GM21619 (cell line): ENCODE measurements around the gene COG1.

Experiments used
- ATAC-seq: cut with Tn5 transposase; IDR thresholded peaks from one replicate; pipeline ENCODE4 v1.9.1; 2021; ENCODE audit not compliant: unreplicated experiment

Gene COG1

DNA sequence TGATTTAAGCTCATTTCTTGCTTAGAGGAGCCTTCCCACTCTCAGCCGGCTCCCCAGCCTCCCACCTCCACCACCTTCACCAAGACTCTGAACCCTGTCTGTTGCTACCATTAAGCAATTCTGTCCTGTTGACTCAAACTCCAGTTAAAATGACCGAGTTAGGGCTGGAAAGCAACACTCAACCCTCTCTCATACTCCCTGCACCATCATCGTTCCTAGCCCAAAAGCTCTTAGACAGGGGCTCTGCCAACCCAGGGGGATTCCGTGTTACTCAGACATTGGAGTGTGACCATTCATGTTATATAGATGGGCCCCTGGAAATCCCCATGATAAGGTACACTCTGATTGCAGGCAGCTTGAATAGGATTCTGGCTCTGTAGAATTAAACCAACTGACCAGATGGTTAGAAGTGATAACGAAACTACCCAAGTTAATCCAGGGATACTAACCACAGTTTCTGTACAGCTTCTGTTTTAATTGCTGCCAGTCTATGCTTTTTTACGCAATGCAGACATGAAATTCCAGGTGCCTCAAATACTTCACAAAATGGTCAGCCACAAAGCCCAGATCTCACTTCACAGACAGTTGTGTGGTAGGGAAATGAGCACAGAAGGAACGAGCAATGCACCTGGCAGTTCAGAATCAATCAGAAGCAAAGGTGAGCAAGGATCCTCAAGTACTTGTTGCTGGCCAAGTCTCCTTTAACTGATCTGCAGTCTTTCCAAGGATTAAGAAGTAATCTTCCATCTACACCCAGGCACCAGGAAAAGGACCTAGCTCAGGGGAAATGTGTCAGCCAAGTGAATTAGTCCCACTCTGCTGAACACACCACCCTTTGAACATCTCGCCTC is 25.9 kb upstream of the COG1 start:
- peak; percentile 36 for ATAC-seq

GRCh38 chr17:73168667-73169066 is 24.2 kb upstream of the COG1 start:
- ATAC-seq = no peak

DNA sequence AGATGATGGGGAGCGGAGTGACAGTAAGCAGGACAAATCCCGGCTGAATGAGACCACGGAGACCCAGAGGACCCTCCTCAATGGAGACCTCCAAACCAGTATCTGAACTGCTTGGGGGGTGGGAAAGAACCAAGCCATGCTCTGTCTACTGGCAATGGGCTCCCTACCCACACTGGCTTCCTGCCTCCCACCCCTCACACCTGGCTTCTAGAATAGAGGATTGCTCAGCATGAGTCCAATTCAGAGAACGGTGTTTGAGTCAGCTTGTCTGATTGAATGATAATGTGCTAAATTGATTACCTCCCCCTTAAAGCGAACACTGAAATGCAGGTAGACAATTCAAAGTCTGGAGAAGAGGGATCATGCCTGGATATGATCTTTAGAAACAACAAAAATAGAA is 22.5 kb upstream of the COG1 start:
- ATAC-seq = no peak

GRCh38 chr17:73172252-73172651 is 20.6 kb upstream of the COG1 start:
- no peak for ATAC-seq

GRCh38 chr17:73174126-73174525 is 18.7 kb upstream of the COG1 start:
- no peak for ATAC-seq

DNA sequence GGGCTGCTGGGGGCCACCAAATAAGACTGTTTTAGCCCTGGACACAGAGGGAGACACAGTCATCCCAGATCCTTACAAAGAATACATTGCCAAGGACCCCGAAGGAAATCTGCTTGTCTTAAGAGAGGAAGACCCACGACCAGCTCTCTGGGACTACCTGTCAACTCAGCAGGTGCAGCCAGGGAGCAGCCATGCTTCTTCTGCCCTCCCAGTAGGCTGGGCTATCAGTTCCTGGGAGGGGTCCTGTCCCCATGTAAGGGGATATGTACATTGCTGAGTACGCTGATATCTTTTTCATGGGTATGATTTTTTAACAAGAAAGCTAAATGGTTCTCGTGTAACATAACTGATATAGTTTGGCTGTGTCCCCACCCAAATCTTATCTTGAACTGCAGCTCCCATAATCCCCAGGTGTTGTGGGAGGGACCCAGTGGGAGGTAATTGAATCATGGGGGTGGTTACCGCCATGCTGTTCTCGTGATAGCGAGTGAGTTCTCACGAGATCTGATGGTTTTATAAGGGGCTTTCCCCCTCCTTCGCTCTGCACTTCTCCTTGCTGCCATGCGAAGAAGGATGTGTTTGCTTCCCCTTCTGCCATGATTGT is 16.8 kb upstream of the COG1 start:
- ATAC-seq = no peak

GRCh38 chr17:73179387-73179786 is 13.5 kb upstream of the COG1 start:
- no peak for ATAC-seq

- ATAC-seq = no peak
These were observed 13.0 kb upstream of the COG1 start for GRCh38 chr17:73179878-73180277.

- ATAC-seq = no peak
These were observed 10.1 kb upstream of the COG1 start for GRCh38 chr17:73182616-73183310.

- no peak for ATAC-seq
These were observed 8.5 kb upstream of the COG1 start for GRCh38 chr17:73184136-73184993.

DNA sequence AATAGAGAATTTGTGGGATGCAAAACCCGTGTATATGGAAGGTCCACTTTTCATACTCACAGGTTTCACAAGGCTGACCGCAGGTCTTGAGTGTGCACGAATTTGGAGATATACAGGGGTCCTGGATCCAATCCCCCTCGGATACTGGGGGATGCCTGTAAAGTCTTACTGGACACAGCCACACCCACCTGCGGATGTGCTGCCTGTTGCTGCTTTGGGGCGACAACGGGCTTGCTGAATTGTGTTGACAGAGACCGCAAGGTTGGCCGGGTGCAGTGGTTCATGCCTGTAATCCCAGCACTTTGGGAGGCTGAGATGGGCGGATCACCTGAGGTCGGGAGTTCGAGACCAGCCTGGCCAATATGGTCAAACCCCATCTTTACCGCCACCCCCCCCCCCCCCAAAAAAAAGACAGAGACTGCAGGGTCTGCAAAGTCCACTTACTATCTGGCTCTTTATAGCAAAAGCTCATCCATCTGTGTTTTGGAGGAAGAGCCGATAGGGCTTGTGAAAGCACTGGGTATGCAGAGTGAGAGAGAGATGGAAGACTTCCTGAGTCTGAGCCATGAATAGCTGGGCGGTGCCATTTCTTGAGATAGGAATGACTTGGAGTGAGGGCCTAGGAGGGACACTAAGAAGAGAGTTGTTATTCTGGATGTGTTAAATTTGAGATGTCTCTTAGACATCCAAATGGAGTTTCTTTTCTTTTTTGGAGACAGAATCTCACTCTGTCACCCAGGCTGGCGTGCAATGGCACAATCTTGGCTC is 6.4 kb upstream of the COG1 start:
- ATAC-seq = no peak

GRCh38 chr17:73187203-73187769 is 5.6 kb upstream of the COG1 start:
- ATAC-seq = no peak

GRCh38 chr17:73188011-73188410 is 4.8 kb upstream of the COG1 start:
- no peak for ATAC-seq

- ATAC-seq = no peak
These were observed 3.3 kb upstream of the COG1 start for GRCh38 chr17:73189417-73190099.

GRCh38 chr17:73191443-73192205 is 1.2 kb upstream of the COG1 start:
- peak; percentile 39 for ATAC-seq

- ATAC-seq = peak; percentile 50
These were observed 505 bp upstream of the COG1 start for GRCh38 chr17:73192206-73192893.

DNA sequence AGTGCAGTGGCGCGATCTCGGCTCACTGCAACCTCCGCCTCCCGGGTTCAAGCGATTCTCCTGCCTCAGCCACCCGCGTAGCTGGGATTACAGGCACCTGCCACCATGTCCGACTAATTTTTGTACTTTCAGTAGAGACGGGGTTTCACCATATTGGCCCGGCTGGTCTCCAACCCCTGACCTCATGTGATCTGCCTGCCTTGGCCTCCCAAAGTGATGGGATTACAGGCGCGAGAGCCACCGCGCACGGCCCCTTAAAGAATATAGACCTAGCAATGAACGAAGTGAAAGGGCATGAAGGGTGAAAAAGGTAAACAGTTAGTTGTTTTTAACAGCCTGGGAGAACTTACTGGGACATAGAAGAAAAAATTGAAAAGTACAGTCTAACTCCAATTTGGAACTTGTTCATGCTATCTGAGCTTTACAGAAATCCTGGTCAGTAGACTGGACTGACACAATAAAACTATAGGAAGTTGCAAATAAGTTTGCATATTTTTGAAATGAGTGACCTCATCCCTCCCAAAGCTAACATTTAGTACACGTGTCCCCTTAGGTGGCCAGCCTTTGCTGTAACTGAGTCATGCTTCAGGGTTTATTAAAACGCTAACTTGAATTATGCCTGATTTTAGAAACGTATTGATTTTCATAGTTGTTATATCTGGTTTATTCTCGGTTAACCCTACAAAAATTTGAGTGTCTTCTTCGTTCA is 1.8 kb downstream of the COG1 start:
- no peak for ATAC-seq
